ENCODE measurements around the gene TCFL5. TPM values are rescaled to one million over a fixed set of nuclear protein-coding genes. Genes with fewer than 3 reads are reported as not detected.
A peak's percentile ranks its signal among the peaks of the same experiment; 100 is the strongest.

Gene TCFL5
- total RNA-seq, 1 experiment from 2014 or later, result 12.8 TPM

DNA sequence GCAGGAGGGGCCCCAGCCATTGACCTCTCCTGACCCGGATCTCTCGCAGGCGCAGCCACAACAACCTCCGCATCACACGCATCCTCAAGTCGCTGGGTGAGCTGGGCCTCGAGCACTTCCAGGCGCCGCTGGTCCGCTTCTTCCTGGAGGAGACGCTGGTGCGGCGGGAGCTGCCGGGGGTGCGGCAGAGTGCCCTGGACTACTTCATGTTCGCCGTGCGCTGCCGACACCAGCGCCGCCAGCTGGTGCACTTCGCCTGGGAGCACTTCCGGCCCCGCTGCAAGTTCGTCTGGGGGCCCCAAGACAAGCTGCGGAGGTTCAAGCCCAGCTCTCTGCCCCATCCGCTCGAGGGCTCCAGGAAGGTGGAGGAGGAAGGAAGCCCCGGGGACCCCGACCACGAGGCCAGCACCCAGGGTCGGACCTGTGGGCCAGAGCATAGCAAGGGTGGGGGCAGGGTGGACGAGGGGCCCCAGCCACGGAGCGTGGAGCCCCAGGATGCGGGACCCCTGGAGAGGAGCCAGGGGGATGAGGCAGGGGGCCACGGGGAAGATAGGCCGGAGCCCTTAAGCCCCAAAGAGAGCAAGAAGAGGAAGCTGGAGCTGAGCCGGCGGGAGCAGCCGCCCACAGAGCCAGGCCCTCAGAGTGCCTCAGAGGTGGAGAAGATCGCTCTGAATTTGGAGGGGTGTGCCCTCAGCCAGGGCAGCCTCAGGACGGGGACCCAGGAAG lies 49.3 kb downstream of the TCFL5 start:
- no peak overlapping the region for H3K4me3 ChIP-seq
- H3K4me1 ChIP-seq (replicated peaks), result peaks cover 14% of the 10 kb centered on the region
- no peak for DNase-seq (ENCODE audit: low read depth in 1 of 2, low spot score in 2 of 2)
- H3K36me3 ChIP-seq, result peaks cover 60% of the 10 kb centered on the region
- no peak overlapping the region for H3K27ac ChIP-seq
- H3K9me3 ChIP-seq (replicated peaks), result no peaks in the 10 kb centered on the region
- peaks cover 27% of the 10 kb centered on the region for H3K27me3 ChIP-seq (replicated peaks)

GRCh38 chr20:62811720-62812119 lies 49.9 kb downstream of the TCFL5 start:
- H3K36me3 ChIP-seq, result peaks cover 66% of the 10 kb centered on the region
- DNase-seq (ENCODE audit: low read depth in 1 of 2, low spot score in 2 of 2), result no peak

DNA sequence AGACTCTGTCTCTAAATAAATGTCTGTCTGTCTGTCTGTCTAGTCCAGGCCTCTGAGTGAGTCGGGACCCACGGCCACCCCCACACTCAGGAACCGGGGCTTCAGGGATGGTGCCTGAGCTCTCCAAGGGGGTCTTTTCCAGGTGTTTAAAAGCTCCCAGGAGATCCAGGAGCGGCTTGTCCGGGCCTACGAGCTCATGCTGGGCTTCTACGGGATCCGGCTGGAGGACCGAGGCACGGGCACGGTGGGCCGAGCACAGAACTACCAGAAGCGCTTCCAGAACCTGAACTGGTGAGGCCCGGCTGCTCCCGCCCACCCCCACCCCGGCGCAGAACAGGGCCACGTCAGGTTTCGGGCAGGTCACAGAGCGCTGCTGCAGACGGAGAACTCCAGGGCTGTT lies 50.3 kb downstream of the TCFL5 start:
- Histone ChIP-seq H3K36me3 (peaks cover 70% of the 10 kb centered on the region), H3K27ac (no peak overlapping the region), H3K9me3 (replicated peaks) (no peaks in the 10 kb centered on the region), H3K27me3 (replicated peaks) (peaks cover 18% of the 10 kb centered on the region), H3K4me3 (no peak overlapping the region), H3K4me1 (replicated peaks) (peaks cover 13% of the 10 kb centered on the region)
- DNase-seq (ENCODE audit: low read depth in 1 of 2, low spot score in 2 of 2), result no peak

More at GRCh38 chr20:62811720-62812119, 49.9 kb downstream of the TCFL5 start:
- no peak overlapping the region for H3K27ac ChIP-seq
- H3K4me1 ChIP-seq (replicated peaks), result peaks cover 11% of the 10 kb centered on the region
- peaks cover 22% of the 10 kb centered on the region for H3K27me3 ChIP-seq (replicated peaks)
- H3K4me3 ChIP-seq, result no peak overlapping the region
- H3K9me3 ChIP-seq (replicated peaks), result no peaks in the 10 kb centered on the region

GRCh38 chr20:62809530-62810428 lies 51.8 kb downstream of the TCFL5 start:
- DNase-seq (ENCODE audit: low read depth in 1 of 2, low spot score in 2 of 2), result no peak
- Histone ChIP-seq H3K4me3 (no peak overlapping the region), H3K4me1 (replicated peaks) (peaks cover 13% of the 10 kb centered on the region), H3K9me3 (replicated peaks) (no peaks in the 10 kb centered on the region), H3K27me3 (replicated peaks) (peaks cover 3% of the 10 kb centered on the region), H3K36me3 (peaks cover 83% of the 10 kb centered on the region), H3K27ac (no peak overlapping the region)

- peaks cover 81% of the 10 kb centered on the region for H3K36me3 ChIP-seq
- H3K9me3 ChIP-seq (replicated peaks), result no peaks in the 10 kb centered on the region
- peaks cover 13% of the 10 kb centered on the region for H3K4me1 ChIP-seq (replicated peaks)
- H3K27ac ChIP-seq, result no peak overlapping the region
- H3K27me3 ChIP-seq (replicated peaks), result no peaks in the 10 kb centered on the region
- DNase-seq (ENCODE audit: low read depth in 1 of 2, low spot score in 2 of 2), result peak; percentile 57 to 73
- no peak overlapping the region for H3K4me3 ChIP-seq
These were observed 53.3 kb downstream of the TCFL5 start for GRCh38 chr20:62808211-62808865.

DNA sequence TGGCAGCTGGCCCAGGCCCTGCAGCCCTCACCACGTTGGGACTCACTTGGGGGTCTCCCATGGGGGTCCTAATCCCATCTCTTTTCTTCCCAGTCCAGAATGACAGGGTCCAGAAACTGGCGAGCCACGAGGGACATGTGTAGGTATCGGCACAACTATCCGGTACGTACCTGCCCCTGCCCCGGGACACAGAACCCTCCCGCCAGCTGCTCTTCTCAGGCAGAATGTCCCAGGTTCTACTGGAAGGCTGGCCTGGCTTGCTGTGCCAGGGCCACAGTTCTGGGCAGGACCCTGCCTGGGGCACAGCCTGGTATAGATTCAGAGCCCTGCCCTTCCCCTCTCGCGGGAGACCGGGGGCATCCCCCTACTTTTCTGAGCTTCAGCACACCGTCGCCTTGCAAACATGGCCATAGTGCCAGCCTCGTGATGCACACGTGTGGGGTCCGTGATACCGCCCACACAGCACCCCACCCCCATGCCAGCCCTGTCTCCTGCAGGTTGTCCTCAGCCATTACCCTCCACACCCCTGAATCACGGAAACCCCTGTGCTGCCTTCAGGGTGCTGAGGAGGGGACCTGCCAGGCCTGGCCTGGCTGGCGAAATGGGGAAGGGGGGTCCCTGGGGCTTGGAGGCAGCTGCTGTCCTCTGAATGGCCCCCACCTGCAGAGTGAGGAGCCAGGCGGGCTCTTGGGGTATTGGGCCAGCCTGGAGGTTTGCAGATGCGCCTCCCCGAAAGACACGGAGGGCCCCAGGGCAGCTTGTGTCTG lies 54.0 kb downstream of the TCFL5 start:
- no peak for DNase-seq (ENCODE audit: low read depth in 1 of 2, low spot score in 2 of 2)
- Histone ChIP-seq H3K4me3 (no peak overlapping the region), H3K9me3 (replicated peaks) (no peaks in the 10 kb centered on the region), H3K4me1 (replicated peaks) (peaks cover 13% of the 10 kb centered on the region), H3K27me3 (replicated peaks) (no peaks in the 10 kb centered on the region), H3K27ac (no peak overlapping the region), H3K36me3 (peaks cover 78% of the 10 kb centered on the region)

- Histone ChIP-seq H3K36me3 (peaks cover 68% of the 10 kb centered on the region), H3K27me3 (replicated peaks) (no peaks in the 10 kb centered on the region), H3K27ac (no peak overlapping the region), H3K4me1 (replicated peaks) (peaks cover 13% of the 10 kb centered on the region), H3K4me3 (no peak overlapping the region), H3K9me3 (replicated peaks) (no peaks in the 10 kb centered on the region)
- DNase-seq (ENCODE audit: low read depth in 1 of 2, low spot score in 2 of 2), result no peak
These were observed 55.1 kb downstream of the TCFL5 start for GRCh38 chr20:62806383-62807050.

DNA sequence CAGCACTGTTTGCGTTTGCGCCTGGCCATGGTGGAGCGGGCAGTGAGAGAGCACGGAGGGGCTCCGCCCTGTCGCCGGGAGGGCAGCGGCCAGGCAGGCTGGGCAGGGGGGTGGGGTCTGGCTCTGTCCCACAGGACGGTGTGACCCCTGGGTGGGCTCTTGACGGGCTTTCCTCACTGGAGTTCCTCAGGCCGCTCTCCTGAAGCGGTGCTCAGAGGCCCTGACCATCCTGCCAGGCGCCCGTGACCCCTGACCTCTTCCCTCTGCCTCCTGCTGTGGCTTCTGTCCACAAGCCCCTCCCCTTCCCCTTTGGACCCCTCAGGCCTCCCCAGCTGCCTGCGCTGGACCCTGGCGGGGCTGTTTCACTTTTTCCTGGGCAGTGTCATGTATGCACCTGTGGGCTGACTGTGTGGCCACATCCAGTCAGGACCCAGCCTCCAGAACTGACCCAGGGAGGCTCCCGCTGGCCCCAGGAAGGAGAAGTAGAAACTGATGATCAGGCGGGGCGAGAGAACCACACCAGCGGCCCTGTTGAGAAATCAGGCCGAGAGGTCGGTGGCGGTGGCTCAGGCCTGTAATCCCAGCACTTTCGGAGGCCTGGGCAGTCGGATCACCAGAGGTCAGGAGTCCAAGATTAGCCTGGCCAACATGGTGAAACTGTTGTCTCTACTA lies 55.8 kb downstream of the TCFL5 start:
- Histone ChIP-seq H3K27ac (peak overlapping the region; percentile 75; the same call in 1 of the 2 replicates), H3K4me1 (replicated peaks) (peaks cover 13% of the 10 kb centered on the region), H3K4me3 (peak overlapping the region; percentile 99), H3K9me3 (replicated peaks) (no peaks in the 10 kb centered on the region), H3K36me3 (peaks cover 68% of the 10 kb centered on the region), H3K27me3 (replicated peaks) (no peaks in the 10 kb centered on the region)
- DNase-seq (ENCODE audit: low read depth in 1 of 2, low spot score in 2 of 2), result no peak

DNA sequence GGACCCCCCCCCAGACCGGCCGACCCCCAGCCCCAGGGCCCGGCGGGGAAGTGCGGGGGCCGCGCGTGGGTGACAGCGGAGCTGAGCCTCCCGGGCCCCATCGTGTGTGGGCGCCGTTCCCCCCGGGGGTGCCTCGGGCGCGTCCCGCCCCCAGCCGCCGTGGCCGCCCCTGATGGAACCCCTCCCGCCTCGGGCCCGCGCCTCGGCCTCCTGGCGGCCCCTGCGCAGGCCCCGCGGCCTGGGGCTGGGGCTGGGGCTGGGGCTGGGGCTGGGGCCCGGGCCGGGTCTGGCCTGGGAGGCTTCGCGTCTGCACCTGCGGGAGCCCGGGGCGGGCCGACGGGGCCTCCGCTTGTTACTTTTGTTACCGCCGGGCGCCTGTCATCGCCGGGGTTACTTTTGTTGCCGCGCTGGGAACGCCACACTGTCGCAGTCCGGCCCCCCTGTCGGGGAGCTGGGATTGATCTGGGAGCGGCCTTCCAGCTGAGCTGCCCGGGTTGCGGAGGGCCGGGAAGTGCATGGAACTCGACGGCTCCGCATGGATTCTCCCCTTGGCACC lies 56.4 kb downstream of the TCFL5 start:
- no peaks in the 10 kb centered on the region for H3K9me3 ChIP-seq (replicated peaks)
- no peaks in the 10 kb centered on the region for H3K27me3 ChIP-seq (replicated peaks)
- H3K4me1 ChIP-seq (replicated peaks), result peaks cover 13% of the 10 kb centered on the region
- H3K27ac ChIP-seq, result peak overlapping the region; percentile 75
- H3K4me3 ChIP-seq, result peak overlapping the region; percentile 99
- DNase-seq (ENCODE audit: low read depth in 1 of 2, low spot score in 2 of 2), result peak in 1 of 2 experiments; percentile 29
- peaks cover 68% of the 10 kb centered on the region for H3K36me3 ChIP-seq

DNA sequence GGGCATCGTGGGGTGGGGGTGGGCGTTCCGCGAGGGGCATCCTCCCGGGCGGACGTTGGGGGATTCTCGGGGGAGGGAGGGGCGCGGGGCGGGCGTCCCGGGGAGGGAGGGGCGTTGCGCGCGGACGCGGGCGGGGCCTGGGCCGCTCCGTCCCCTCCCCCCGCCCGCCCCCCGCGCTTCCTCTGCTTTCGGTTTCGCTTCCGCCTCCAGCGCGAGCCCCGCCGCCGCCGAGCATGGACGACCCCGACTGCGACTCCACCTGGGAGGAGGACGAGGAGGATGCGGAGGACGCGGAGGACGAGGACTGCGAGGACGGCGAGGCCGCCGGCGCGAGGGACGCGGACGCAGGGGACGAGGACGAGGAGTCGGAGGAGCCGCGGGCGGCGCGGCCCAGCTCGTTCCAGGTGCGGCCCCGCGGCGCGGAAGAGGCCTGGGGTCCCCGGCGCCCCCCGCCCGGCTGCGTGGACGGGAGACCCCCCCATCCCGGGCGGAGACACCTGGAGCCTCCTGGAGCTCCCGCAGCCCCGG lies 56.9 kb downstream of the TCFL5 start, which contains the start of gene OGFR:
OGFR (plus strand) TSS at position 209 of the 528 bp plus-strand sequence; CDS start at position 234, 25 bp downstream.
- Histone ChIP-seq H3K27me3 (replicated peaks) (no peaks in the 10 kb centered on the region), H3K36me3 (peaks cover 68% of the 10 kb centered on the region), H3K27ac (peak within 1 kb of the TSS; percentile 75), H3K4me3 (peak within 1 kb of the TSS; percentile 99), H3K9me3 (replicated peaks) (no peaks in the 10 kb centered on the region), H3K4me1 (replicated peaks) (peaks cover 13% of the 10 kb centered on the region)
- peak in 1 of 2 experiments; percentile 55 for DNase-seq (ENCODE audit: low read depth in 1 of 2, low spot score in 2 of 2)

DNA sequence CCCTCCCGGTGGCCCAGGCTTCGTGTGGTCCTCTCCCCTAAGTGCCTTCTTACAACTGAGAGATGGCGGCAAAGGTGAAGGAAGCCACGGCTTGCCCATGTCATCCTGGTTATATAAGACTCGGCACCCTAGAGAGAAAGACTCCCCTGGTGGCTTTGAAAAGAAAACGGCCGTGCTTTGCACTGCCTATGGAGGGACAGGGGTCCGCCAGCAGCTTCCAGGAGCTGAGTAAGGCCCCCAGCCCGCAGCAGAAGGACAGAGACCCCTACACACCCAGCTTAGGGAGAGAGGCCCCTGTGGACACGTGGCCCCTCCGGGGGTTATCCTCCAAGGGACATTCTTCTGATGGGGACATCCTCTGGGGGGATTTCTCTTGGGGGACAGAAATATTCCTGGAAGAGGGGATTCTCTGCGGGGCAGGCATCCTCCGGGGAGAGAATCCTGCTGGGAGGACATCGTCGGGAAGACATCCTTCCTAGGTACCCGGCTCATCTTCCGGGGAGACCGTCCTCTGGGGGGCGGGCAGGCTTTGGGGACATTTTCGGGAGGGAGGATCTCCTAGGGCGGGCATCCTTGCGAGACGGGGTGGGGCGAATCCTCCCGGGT lies 57.5 kb downstream of the TCFL5 start:
- no peak for DNase-seq (ENCODE audit: low read depth in 1 of 2, low spot score in 2 of 2)
- Histone ChIP-seq H3K36me3 (peaks cover 68% of the 10 kb centered on the region), H3K4me3 (peak overlapping the region; percentile 99), H3K4me1 (replicated peaks) (peaks cover 13% of the 10 kb centered on the region), H3K9me3 (replicated peaks) (no peaks in the 10 kb centered on the region), H3K27me3 (replicated peaks) (no peaks in the 10 kb centered on the region), H3K27ac (no peak overlapping the region)
